H1 (cell line): ENCODE data around the gene HBS1L. TPM values are rescaled to one million over a fixed set of nuclear protein-coding genes. Genes with fewer than 3 reads are reported as not detected.

ENCODE experiments used
- BRCA1 ChIP-seq: IDR thresholded peaks from 2 replicates; pipeline ENCODE4 v1.6.1; 2012; ENCODE audit warnings: low read depth, low read length, improper control_type of control experiment
- MAFK ChIP-seq: IDR thresholded peaks from 2 replicates; pipeline ENCODE4 v1.6.1; 2012; ENCODE audit warnings: low read depth, mild to moderate bottlenecking, improper control_type of control experiment, low read length
- RAD21 ChIP-seq, 2 experiments: IDR thresholded peaks in 1 of 2; conservative IDR thresholded peaks in 1 of 2; 2 replicates each; pipeline ENCODE4 v1.6.1; 2011; ENCODE audit warnings: low read depth in 2 of 2, low read length in 2 of 2, improper control_type of control experiment in 1 of 2, inconsistent platforms in 1 of 2, mild to moderate bottlenecking in 1 of 2, moderate library complexity in 1 of 2
- polyA plus RNA-seq, 7 experiments: library from polyadenylated mRNA; depleted of rRNA in 3 of 7; stranded (reverse) in 5 of 7; unstranded in 2 of 7; fragments of >200 nt in 5 of 7; fragments of 200-250 nt in 2 of 7; gene quantifications; 1 replicate in 5 of 7; 2 replicates in 1 of 7; 4 replicates in 1 of 7; pipeline versions ENCODE4 v1.2.1 to v1.2.3, GENCODE V29; 2011 to 2013; ENCODE audit warnings: missing spikeins in 2 of 7, mixed read lengths in 2 of 7
- total RNA-seq: library from RNA; stranded (reverse); fragmentation: NEBNext Ultra II Directional; extraction: Animal tissue kit (Norgen Biotek cat#: 25700); gene quantifications from 2 replicates; pipeline ENCODE4 v1.2.1, GENCODE V29; 2021
- TF ChIP-seq, protein P1 (sequence below): fragments of 300-600 bp; sonication (generic); IDR thresholded peaks from 2 replicates; pipeline ENCODE4 v1.7.1; 2012; ENCODE audit warnings: low read length, moderate library complexity, mild to moderate bottlenecking, inconsistent platforms; ENCODE audit not compliant: insufficient replicate concordance

HBS1L gene
- total and polyA plus RNA-seq, 2 of the 8 experiments (the other 6 are each of a cell fraction or from before 2014, with no cell fraction given), result 28.1 to 97.1 TPM

DNA sequence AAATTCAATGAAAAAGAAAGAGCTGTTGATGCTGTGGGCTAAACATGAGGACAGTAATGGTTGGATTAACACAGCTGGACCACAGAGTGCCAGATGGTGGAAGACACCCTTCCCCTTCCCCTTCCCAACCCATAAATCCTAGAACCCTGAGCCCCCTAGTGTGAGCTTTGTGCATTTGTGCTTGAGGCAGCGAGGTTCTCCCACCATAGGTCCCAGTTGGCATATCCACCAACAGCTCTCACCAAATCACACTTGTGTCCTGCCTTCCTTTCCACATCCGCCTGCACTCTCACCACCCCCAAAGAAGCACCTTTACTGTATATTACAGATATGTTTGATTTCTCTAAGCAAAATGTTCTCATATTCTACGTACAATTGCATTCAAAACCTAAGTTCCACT is 32.8 kb upstream of the HBS1L start (continued):
- TF ChIP-seq, protein P1, sequence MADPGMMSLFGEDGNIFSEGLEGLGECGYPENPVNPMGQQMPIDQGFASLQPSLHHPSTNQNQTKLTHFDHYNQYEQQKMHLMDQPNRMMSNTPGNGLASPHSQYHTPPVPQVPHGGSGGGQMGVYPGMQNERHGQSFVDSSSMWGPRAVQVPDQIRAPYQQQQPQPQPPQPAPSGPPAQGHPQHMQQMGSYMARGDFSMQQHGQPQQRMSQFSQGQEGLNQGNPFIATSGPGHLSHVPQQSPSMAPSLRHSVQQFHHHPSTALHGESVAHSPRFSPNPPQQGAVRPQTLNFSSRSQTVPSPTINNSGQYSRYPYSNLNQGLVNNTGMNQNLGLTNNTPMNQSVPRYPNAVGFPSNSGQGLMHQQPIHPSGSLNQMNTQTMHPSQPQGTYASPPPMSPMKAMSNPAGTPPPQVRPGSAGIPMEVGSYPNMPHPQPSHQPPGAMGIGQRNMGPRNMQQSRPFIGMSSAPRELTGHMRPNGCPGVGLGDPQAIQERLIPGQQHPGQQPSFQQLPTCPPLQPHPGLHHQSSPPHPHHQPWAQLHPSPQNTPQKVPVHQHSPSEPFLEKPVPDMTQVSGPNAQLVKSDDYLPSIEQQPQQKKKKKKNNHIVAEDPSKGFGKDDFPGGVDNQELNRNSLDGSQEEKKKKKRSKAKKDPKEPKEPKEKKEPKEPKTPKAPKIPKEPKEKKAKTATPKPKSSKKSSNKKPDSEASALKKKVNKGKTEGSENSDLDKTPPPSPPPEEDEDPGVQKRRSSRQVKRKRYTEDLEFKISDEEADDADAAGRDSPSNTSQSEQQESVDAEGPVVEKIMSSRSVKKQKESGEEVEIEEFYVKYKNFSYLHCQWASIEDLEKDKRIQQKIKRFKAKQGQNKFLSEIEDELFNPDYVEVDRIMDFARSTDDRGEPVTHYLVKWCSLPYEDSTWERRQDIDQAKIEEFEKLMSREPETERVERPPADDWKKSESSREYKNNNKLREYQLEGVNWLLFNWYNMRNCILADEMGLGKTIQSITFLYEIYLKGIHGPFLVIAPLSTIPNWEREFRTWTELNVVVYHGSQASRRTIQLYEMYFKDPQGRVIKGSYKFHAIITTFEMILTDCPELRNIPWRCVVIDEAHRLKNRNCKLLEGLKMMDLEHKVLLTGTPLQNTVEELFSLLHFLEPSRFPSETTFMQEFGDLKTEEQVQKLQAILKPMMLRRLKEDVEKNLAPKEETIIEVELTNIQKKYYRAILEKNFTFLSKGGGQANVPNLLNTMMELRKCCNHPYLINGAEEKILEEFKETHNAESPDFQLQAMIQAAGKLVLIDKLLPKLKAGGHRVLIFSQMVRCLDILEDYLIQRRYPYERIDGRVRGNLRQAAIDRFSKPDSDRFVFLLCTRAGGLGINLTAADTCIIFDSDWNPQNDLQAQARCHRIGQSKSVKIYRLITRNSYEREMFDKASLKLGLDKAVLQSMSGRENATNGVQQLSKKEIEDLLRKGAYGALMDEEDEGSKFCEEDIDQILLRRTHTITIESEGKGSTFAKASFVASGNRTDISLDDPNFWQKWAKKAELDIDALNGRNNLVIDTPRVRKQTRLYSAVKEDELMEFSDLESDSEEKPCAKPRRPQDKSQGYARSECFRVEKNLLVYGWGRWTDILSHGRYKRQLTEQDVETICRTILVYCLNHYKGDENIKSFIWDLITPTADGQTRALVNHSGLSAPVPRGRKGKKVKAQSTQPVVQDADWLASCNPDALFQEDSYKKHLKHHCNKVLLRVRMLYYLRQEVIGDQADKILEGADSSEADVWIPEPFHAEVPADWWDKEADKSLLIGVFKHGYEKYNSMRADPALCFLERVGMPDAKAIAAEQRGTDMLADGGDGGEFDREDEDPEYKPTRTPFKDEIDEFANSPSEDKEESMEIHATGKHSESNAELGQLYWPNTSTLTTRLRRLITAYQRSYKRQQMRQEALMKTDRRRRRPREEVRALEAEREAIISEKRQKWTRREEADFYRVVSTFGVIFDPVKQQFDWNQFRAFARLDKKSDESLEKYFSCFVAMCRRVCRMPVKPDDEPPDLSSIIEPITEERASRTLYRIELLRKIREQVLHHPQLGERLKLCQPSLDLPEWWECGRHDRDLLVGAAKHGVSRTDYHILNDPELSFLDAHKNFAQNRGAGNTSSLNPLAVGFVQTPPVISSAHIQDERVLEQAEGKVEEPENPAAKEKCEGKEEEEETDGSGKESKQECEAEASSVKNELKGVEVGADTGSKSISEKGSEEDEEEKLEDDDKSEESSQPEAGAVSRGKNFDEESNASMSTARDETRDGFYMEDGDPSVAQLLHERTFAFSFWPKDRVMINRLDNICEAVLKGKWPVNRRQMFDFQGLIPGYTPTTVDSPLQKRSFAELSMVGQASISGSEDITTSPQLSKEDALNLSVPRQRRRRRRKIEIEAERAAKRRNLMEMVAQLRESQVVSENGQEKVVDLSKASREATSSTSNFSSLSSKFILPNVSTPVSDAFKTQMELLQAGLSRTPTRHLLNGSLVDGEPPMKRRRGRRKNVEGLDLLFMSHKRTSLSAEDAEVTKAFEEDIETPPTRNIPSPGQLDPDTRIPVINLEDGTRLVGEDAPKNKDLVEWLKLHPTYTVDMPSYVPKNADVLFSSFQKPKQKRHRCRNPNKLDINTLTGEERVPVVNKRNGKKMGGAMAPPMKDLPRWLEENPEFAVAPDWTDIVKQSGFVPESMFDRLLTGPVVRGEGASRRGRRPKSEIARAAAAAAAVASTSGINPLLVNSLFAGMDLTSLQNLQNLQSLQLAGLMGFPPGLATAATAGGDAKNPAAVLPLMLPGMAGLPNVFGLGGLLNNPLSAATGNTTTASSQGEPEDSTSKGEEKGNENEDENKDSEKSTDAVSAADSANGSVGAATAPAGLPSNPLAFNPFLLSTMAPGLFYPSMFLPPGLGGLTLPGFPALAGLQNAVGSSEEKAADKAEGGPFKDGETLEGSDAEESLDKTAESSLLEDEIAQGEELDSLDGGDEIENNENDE, result no peak
- TF ChIP-seq MAFK (no peak), RAD21 (IDR thresholded peaks at IDR 0.05 in 1 of 2, conservative IDR thresholded peaks at IDR 0.05 in 1 of 2; ENCODE audit: low read depth in 2 of 2, low read length in 2 of 2) (peak; percentile 9 to 41; a peak in 2 of 4 replicates), BRCA1 (no peak)
- TF ChIP-seq, all 59 proteins: peak for 2
